GM21447 (cell line): ENCODE results near the gene FAM124B.
"Not testable (repeated sequence)": the region's sequence is repeated elsewhere in the genome, so short reads cannot be mapped to it uniquely, and the experiment has no call there.

Source experiments
- ATAC-seq: cut with Tn5 transposase; IDR thresholded peaks from one replicate; pipeline ENCODE4 v1.9.1; 2021; ENCODE audit not compliant: unreplicated experiment

Gene FAM124B

GRCh38 chr2:224382973-224383555 lies 18.8 kb downstream of the FAM124B start:
- no peak for ATAC-seq

- ATAC-seq, result not testable (repeated sequence)
Measured at GRCh38 chr2:224382280-224382647, 19.6 kb downstream of the FAM124B start.

GRCh38 chr2:224381521-224382279 lies 20.2 kb downstream of the FAM124B start:
- no peak for ATAC-seq

- ATAC-seq, result no peak
Measured at GRCh38 chr2:224379986-224380385, 21.9 kb downstream of the FAM124B start.

DNA sequence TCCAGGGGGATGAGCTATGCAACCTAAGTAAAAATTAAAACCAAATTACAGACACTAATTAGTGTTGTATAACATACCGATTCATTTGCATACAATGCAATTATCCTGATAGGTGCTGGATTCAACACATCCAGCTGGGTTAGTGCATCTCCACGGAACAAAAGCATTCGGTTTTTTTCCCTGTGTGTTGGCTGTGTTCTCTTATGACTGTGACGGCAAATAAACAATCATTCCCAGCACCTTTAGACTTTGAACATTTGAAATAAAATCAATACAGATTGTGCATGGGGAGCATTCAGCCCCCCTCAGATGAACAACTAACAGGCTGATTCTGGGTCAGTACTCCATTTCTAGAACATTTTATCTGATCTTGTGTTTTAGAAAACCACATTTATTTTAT lies 22.7 kb downstream of the FAM124B start:
- no peak for ATAC-seq

DNA sequence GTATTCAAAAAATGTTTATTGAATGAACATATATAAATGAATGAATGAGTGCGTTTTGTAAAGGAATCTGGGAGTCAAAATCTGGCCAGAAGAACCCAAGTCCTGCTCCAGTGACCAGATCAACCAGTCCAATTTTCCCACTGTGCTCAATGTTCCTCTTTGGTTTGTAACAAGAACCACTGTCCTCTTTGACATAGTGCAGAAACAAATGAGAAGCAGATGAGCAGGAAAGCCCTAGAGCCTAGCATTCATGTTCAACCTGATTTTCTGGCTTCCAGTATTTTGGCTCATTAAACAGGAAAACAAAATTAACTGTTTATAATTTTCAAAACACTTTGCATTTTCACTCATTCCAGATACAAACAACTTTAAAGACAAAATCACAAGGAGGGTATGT lies 23.2 kb downstream of the FAM124B start:
- no peak for ATAC-seq

DNA sequence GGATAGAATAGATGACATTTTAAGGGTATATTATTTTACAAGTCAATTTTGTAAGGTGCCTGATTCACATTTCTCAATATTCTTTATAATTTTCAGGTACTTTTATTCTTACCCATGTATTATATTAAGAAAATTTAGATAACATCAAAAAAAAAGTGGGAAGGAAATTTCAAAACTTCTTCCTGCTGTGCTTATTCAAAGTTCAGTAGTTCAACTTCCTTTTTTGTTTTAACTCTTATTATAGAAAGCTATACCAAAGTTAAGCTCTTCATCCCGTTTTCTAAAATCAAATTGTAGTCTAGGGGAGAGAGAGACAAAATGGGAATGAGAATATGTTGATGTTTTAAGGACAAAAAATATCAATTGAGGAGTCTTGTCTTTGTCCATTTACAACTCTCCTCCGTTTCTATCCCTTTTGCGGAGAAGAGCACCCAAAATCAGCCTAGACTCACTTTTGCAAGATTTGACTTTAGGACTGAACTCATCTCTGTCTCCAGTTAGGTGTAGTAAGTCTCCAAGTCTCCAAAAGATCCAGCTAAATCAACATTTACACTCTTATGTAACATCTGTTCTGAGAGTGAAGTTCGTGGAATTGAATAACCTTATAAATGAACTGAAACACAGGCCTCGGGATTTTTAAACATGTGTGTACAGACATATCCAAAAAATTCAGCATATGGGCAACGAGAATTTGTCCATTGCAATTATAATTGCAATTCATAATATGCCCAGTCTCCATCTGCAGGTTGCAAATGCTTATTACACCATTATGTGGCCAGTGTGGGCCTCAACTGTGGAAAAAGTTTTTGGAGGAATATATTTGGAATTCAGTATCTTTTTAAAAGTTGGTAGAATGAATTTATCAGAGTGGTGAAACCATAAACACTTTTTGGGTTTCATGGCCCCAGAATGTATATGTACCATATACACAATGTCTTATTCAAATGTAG lies 23.9 kb downstream of the FAM124B start:
- no peak for ATAC-seq

DNA sequence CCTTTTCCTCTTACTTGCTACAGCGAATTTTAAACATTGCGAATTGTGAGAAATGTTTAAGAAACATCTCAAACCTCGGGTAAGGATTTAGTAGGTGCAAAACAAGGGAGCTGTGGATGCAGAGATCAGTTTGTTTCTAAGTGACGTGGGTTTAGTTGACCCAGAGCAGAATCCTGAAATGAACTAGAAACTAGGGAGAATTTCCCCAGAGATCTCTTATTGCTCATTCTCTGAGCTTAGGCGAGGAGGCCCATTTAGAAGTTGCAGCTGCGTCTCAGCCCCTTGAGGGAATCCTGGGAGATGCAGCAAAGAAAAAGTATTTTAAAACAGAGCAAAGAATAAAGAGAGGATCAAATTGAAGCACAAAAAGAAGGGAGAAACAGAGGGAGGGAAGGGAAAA lies 29.3 kb downstream of the FAM124B start:
- ATAC-seq, result no peak

DNA sequence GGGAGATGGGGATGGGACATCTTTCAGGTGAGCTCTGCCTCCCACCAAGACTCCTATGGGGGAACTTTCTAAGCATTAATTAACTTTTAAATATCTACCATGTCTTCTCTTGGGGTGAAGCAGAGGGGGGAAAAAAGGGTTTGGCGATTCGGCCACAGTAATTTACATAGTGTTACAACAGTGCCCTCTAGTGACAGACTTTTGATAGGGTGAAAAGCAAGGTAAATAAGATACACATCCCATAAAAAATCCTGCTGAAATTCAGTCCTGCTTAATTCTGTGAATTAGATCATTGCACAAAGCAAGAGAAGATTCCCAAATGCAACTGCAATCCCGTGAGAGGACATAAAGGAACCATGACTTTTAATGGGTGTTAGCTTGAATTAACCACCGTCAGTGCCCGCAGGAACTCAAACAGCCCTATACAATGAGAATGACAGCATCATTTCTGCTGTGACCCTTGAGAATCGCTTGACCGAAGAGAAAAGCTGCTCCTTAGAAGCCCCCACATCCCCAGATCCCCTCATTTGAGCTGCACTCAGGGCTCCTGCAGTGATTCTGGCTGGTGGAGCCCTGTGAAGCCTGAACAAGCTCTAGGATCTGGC lies 32.8 kb downstream of the FAM124B start:
- no peak for ATAC-seq

GRCh38 chr2:224366267-224366844 lies 35.6 kb downstream of the FAM124B start:
- ATAC-seq, result no peak

GRCh38 chr2:224365331-224365730 lies 36.6 kb downstream of the FAM124B start:
- ATAC-seq, result no peak

GRCh38 chr2:224363281-224363680 lies 38.6 kb downstream of the FAM124B start:
- ATAC-seq, result no peak

DNA sequence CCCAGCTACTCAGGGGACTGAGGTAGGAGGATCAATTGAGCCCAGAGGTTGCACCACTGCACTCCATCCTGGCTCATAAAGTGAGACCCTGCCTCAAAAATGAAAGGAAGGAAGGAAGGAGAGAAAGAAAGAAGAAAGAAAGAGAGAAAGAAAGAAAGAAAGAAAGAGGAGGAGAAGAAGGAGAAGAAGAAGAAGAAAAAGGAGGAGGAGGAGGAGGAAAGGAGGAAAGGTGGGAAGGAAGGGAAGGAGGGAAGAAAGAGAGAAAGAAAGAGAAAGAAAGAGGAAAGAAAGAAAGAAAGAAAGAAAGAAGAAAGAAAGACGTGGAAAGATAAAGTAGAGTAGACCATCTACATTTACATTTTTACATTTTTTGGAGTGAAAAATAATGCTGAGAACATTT lies 39.8 kb downstream of the FAM124B start:
- ATAC-seq, result no peak

GRCh38 chr2:224360801-224361251 lies 41.1 kb downstream of the FAM124B start:
- ATAC-seq, result no peak

- ATAC-seq, result no peak
Measured at GRCh38 chr2:224359569-224359968, 42.3 kb downstream of the FAM124B start.

- peak; percentile 84 for ATAC-seq
Measured at GRCh38 chr2:224357098-224357901, 44.6 kb downstream of the FAM124B start.

GRCh38 chr2:224354632-224355211 lies 47.2 kb downstream of the FAM124B start:
- no peak for ATAC-seq

DNA sequence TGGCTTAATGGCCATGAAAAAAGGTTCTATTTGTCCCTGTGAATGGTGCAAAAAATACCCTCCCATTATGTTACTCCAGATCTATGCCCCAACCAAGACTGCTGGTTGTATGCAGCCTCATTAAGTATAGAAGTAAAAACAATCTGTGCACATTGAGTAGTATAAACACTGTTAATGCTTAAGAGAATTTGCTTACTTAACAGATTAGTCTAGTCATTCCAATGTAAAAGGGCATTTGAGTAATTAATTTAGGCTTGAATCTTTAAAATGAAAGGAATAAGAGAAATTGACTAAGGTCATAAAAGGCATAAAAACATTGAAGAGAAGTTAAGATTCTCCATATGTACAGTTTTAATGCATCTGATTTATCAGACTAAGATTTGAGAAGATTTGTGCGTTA lies 51.2 kb downstream of the FAM124B start:
- no peak for ATAC-seq

DNA sequence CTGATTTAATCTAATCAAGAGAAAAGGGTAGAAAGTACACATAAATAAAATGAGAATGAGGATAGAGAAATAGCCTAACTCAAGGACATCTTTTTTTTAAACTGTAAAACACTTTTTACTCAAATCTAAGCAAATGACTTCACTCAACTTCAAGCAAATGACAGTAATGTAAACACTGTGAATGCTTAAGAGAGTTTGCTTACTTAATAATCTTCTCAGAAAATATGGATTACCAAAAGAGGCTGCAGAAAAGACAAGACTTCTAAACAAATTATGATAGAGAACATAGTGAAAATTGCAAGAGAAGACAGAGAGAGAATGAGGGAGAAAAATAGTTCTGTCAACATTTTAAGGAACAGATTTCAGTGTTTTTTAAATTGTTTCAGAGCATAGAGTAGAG lies 52.5 kb downstream of the FAM124B start:
- no peak for ATAC-seq
